HG02943 (cell line): ENCODE results near the gene TNFAIP8.

Experiments
- ATAC-seq: cut with Tn5 transposase; IDR thresholded peaks from one replicate; pipeline ENCODE4 v1.9.1; 2021; ENCODE audit warnings: mild to moderate bottlenecking, low read depth, moderate library complexity; ENCODE audit not compliant: unreplicated experiment

Gene TNFAIP8

GRCh38 chr5:119328753-119329602 is 26.8 kb upstream of the TNFAIP8 start:
- no peak for ATAC-seq

DNA sequence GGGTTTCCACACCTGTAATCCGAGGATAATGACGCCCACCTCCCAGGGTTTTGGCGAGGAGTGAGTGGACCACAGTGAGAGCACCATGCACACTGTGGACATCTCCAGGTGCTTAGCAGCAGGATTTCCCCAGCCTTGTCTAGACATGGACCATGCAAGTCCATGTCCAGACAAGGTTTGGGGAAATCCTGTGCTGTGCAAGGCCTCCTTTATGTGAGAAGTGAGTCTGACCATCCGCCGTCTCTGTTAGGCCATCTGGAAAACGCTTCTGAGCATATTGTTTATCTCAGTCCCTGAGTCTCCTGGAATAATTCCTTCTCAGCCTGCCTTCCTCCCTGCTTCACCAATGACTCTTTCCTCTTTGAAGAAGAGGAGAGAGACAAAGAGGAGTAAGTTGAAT is 26.2 kb upstream of the TNFAIP8 start:
- ATAC-seq = no peak

- no peak for ATAC-seq
These were observed 25.2 kb upstream of the TNFAIP8 start for GRCh38 chr5:119330367-119331183.

DNA sequence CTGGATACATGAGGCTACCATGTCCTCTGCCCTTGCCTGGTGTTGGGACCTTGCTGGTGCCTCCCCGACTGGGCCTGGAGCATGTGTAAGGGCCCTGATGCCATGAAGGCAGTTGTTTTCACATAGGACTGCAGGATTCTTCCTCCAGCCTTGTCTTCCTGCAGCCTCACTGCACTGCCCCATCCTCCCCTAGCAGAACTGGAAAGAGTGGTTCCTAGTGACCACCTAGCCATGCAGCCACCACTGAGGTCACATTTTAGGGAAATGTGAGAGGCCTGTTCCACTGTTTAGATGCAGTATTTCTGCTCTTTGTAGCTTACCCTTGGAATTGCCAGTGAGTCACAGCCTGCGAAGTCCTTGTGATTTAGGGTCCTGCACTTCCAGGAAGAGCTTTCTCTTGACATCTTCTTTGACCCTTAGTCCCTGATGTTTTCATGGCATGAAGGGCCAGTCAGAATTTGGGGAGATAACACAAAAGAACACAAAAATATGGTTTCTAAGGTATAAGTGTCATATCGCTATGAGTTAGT is 24.2 kb upstream of the TNFAIP8 start:
- ATAC-seq = no peak

GRCh38 chr5:119332208-119332607 is 23.6 kb upstream of the TNFAIP8 start:
- ATAC-seq = no peak

GRCh38 chr5:119332978-119333401 is 22.8 kb upstream of the TNFAIP8 start:
- peak; percentile 40 for ATAC-seq

DNA sequence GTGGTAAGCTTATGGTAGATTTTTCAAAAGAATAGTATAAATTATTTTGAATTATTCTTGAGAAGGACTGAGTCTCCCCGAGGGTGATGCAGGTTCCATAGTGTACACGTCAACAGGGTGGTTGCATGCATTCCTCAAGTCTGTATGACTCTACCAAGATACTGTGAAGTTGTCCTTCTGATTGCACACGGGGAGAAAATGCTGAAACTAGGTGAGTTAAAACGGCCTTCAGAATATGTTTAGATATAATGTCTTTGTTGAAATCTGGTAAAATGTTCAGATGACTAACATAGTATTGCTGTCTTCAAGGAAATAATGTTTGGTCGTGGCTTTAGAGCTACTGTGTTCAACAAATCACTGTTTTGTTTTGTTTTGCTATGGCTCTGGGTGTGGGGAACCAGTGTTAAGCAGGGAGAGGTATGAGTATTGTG is 22.4 kb upstream of the TNFAIP8 start:
- ATAC-seq = peak; percentile 13

DNA sequence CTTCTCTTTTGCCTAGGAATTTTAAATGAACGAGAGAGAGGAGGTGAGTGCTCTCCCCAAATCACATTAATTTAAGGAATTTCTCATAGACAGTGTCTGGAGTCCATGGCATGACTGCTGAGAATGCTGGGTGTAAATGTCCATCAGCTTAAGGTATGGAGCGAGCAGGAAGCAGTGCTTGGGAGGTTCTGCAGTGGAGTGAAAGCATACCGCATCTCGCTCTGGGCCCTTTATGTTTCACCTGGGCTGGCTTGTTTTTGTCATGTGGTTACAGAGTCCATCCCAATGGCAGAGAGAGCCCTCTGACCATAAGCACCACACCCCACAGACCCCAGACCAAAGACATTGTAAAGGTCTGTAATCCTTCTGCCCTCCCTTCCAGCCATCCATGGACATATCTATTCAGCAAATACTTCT is 20.6 kb upstream of the TNFAIP8 start:
- no peak for ATAC-seq

GRCh38 chr5:119336262-119336661 is 19.6 kb upstream of the TNFAIP8 start:
- ATAC-seq = no peak

DNA sequence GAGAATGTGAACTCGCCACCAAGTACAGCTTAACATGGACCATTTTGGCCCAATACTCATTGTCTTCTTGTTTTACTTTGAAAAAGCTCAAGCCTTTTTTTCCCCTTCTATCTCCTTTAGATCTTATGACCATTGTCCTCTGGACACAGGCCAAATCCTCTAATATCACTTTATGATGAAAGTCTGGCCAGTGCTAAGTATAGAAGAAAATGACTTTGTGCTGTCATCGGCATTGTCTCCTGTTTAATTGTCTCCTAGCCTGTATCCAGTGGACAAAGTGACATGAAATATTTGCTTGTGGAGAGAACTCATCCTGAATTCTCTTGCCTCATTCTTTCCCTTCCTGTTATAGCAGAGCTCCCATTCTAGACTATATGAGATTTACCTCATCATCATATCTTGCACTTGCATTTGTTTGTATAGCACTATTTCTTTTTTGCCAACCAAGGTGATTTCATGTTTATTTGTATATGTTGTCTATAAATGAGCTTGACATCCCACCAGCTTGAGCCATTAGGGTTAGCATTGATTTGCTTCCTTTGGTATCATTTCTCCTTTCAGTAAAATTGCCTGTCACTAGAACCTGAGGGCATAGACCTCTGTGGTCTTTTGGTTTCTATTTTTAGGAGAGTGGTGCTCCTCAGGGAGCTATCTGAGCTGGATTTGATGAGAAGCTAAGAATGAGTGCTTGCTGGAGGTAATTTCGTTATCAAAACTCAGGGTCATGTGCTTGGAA is 18.8 kb upstream of the TNFAIP8 start:
- no peak for ATAC-seq

DNA sequence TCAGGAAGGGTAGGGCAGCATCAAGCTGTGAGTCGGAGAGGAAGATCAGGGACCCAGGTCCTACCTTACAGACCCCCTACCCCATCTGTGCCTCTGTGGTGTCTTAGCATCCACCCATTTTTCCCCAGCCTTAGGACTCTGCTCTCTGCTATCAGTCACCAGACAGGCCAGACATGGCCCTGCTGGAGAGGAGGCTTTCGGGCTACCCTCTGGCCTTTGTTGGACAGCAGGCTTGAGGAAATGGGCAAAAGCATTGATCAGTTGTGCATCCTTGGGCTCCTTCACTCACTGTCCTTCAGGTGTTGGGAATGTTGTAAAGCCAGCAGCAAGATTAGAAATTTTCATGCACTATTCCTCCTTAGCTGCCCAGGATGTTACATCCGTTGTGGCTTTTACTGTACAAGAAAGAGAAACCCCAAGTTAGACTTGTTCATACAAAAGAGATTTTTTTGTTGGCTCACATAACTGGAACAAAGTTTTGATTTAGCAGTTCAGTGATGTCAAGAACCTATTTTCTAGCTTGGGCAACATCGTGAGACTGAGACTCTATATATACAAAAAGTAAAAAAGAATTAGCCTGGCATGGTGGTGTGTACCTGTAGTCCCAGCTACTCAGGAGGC is 17.4 kb upstream of the TNFAIP8 start:
- ATAC-seq = no peak

GRCh38 chr5:119339344-119339743 is 16.5 kb upstream of the TNFAIP8 start:
- no peak for ATAC-seq

GRCh38 chr5:119339965-119340364 is 15.9 kb upstream of the TNFAIP8 start:
- ATAC-seq = no peak

DNA sequence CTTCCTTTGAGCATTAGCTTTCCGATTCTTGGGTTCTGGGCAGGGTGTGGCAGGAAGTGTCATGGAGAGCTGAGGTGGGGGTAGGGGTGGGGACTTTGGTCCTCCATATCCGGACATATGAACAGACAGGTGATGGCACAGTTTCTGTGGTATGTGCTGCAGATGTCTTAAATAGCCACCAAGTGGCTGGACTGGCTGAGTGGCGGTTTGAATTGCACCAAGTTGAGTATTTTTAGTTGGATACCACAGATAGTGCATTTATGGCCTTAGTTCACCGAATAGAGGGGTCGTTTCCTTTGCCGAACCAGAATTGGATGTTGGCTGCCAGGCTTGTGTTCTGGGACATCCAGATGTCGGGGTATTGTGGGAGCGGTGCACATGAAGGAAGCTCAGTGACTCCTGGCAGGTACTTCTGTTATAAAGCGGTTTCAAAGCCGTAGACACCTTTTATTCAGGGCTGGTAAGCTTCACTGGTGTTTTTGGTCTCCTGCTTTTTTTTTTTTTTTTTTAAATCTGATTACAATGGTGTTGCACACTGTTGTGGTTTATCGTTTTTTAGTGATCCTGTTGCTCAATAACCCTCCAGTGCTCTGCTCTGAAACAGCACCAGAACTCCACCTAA is 15.1 kb upstream of the TNFAIP8 start:
- ATAC-seq = peak; percentile 63

GRCh38 chr5:119341452-119342349 is 14.1 kb upstream of the TNFAIP8 start:
- ATAC-seq = peak; percentile 44

DNA sequence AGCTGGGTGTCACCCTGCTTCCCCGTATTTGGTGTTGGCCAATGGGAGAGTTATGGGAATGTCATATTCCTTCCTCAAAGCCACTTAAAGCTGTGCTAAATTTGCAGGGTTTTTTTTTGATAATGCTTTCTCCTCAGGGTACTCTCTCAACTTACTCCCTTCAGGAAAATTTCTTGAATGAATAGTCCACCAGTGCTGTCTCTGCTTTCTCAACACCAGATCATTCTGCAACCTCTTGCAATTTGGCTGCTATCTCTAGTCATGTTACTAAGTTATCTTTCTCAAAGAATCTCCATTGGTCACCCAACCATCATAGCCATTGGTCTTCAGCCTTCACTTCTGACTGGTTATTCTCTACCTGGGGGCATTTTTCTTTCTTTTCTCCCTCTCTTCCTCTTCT is 13.4 kb upstream of the TNFAIP8 start:
- no peak for ATAC-seq

GRCh38 chr5:119343052-119343451 is 12.8 kb upstream of the TNFAIP8 start:
- no peak for ATAC-seq

DNA sequence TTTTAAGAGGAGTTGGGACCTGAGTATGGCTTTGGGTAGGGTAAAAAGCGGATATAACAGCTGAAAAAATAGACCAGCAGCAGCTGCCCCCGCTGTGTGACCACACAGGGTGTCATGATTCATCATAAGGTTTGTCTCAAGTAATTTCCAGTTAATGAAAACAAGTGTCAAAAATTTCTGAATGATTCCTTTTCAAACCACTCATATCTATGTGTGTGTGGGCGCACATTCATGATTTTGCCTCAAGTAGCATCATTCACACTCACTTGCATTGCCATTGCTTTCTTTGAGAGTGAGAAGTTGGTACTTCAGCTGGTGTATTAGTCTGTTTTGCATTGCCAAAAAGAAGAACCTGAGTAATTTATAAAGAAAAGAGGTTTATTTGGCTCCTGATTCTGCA is 12.1 kb upstream of the TNFAIP8 start:
- ATAC-seq = no peak

- no peak for ATAC-seq
These were observed 11.6 kb upstream of the TNFAIP8 start for GRCh38 chr5:119344231-119344630.
